ENCODE results near the gene SLC9A8.
"Not testable (repeated sequence)": the region's sequence is repeated elsewhere in the genome, so short reads cannot be mapped to it uniquely, and the experiment has no call there.

Gene SLC9A8

DNA sequence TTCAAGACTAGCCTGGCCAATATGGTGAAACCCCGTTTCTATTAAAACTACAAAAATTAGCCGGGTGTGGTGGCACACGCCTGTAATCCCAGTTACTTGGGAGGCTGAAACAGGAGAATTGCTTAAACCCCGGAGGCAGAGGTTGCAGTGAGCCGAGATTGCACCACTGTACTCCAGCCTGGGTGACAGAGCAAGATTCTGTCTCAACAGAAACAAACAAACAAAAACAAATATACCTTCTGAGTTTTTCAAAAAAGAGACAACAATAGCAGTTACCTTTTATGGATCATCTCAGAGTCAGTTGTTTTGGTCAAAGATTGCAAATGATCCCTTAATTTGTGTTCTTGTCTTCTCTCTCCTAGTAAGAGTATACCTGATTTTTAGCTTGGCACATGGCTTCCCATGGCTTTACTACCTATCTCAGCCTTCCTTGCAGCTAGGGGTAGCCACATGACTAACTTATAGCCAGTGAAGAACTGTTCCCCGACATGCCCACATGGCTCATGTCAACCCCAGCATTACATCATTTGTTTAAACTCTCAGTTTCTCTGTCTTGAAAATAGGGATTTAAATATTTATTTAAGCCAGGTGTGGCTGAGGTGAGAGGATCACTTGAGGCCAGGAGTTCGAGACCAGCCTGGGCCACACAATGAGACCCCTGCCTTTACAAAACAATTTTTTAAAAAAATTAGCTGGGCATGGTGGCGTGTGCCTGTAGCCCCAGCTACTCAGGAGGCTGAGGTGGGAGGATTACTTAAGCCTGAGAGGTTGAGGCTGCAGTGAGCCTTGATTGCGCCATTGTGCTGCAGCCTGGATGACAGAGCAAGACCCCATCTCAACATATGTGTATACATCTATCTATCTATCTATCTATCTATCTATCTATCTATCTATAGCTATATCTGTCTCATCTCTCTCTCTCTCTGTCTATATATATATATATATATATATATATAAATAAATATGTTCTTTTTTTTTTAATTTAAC, 25.0 kb upstream of the SLC9A8 start:
- no peak for DNase-seq

DNA sequence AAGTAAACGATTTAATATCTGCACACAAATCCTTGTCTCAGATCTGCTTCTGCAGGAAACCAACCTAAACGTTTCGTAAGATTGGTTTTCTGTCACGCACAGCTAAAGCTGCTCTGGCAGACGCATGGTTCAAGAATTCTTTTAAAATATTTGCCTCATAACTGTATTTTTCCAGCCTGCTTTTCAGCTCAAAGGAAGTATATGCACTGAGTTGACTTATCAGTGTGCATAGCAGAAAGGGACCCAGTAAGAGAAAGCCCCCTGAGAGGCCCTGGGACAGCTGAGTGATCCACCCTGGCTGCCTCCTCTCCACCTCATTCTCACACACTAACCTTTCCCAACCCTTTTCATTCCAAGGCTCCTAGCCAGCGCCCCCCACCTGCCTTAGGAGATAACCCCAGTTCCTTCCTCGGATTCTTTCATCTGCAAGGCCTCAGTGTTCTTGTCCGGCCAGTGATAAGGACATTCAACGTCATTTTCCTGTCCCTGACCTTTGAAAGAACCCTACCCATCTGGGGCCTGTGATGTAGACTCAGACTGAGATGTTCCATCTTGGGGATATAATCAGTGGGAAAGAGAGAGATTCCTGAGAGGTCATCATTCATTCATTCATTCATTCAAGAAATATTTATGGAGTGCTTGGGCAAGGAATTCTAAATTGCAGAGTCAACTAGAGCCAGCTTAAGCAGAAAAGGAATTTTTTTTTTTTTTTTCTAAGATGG, 22.4 kb upstream of the SLC9A8 start:
- DNase-seq: no peak

DNA sequence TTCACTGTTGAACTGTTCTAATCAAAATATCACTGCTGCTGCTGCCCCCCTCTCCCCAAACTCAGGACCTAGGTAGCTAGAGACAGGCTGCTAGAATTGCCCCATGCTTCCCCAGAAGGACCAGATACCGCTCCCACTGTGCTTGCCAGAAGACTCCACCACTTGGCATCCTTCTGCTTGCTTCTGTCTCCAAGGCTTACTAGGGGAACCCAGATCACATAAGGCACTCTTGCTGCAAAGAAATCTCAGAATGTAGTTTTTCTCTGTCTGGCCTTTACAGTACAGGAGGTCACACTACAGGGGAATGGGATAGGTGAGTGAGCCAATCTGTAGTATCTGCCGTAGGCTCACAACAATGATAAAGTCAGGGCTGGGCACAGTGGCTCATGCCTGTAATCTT, 21.5 kb upstream of the SLC9A8 start:
- DNase-seq: no peak

DNA sequence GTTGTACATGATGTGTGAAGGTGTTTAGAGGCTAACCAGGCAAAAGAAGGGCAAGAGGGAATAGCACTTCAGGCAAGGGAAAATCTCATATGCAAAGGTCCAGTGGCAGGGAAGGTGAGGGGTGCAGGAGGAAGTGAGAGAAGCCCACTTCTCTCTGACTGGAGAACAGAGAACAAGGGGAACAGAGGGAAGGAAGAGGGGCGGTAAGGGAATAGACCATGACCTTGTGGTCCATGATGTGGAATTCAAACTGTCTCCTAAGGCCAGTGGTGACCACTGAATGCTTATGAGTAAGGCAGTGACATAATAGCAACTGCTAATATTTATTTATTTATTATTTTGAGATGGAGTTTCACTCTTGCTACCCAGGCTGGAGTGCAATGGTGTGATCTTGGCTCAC, 20.6 kb upstream of the SLC9A8 start:
- no peak for DNase-seq

DNA sequence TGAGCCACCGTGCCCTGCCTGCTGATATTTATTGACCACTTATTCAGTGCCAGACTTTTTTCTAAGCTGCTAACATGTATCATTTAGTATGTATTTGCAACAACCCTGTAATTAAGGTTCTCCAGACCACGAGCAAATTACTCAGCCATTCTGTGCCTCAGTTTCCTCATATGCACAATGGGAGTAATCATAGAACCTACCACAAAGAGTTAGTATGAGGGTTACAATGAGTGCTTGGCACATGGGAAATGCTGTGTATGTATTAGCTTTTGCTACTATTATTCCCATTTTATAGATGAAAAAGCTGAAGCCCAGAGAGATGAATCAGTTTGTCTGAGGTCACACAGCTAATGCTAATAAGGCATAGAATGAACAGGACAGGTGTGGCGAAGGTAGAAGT, 20.0 kb upstream of the SLC9A8 start:
- no peak for DNase-seq

DNA sequence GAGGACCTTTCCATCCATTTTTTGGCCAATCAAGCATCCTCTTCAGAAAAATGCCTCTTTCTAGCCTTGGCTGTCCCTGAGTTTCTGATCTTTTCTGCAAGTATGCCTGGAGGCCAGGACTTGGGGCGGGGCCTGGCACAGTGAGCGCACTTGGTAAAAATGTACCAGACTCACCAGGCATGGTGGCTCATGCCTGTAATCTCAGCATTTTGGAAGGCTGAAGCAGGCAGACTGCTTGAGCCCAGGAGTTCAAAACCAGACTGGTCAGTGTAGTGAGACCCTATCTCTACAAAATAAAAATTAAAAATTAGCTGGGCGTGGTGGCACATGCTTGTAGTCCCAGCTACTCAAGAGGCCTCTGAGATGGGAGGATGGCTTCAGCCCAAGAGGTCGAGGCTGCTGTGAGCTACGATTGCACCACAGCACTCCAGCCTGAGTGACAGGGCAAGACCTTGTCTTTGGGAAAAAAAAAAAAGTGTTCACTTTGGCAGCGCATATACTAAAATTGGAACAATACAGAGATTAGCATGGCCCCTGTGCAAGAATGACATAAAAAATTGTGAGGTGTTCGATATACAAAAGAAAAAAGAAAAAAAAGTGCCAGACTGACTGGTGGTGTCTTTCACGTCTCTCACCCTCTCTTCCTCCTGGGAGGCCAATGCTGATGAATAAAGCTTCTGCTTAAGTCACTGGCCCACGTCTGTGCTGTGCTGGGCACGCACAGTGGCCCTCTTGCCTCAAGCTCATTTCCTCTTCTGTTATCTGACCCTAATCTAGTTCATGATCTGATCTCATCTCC, 18.1 kb upstream of the SLC9A8 start:
- no peak for DNase-seq

DNA sequence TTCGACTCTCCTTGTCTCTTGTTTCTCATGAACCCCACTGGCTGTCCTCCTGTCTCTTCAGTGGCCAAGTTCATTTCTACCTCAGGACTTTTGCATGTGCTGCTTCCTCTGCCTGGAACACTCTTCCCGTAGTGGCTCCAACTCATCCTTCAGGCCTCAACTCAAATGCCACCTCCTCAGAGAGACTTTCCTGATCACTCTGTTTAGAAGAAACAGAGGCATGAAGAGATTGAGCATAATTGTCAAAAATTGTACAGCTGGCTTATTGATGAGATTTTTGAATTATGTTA, 17.5 kb upstream of the SLC9A8 start:
- no peak for DNase-seq

DNA sequence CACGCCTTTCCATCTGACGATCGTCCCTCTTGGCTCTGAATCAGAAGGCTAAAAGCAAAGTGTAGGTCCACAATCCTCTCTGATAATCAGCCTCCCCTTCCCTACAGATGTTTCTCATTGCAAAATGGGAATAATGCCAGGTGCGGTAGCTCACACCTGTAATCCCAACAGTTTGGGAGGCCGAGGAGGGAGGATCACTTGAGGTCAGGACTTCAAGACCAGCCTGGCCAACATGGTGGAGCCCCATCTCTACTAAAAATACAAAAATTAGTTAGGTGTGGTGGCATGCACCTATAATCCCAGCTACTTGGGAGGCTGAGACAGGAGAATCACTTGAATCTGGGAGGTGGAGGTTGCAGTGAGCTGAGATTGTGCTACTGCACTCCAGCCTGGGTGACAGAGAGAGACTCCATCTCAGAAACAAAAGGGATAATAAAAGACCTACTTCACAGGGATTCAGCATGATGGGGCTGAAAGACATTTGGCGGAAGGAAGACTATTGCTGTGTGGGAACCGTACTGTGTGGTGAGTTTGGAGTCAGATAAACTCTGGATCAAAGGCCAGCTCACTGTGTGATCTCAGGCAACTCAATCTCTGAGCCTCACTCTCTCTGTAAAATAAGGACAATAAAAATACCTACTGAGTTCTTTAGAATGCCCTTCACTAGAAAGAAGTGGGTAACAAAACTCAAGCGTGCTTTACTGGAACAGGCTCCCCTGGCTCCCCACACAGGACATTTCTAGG, 15.9 kb upstream of the SLC9A8 start:
- DNase-seq: no peak

DNA sequence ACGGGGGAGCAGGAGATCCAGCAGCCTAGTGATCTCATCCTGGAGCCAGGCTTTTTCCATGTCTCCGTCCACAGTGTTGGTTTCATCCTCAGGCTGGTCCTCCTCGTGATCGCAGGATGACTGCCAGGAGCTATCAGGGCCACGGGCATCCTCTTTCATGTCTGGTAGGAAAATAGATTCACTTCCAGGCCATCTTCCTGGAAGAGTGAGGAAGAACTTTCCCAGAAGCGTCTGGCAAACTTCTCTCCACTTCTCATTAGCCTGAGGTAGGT, 15.3 kb upstream of the SLC9A8 start:
- no peak for DNase-seq

DNA sequence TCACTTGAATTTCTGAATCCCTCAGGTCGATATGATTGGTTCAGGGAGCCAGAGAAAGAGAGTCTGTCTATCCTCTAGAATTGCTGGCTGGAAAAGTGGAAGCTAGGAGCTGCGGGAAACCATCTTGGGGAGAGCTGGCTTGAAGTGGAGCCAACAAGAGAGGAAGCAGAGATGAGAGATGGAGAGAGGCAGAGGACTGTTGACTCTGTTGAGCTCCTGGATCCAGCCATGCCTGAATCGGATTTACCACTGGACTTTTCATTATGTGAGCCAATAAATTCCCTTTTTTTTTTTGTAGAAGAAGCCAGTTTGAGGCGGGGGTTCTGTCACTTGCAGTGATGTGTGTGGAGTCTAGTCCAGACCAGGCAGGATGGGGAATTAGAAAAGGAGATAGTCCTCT, 13.9 kb upstream of the SLC9A8 start:
- no peak for DNase-seq

DNA sequence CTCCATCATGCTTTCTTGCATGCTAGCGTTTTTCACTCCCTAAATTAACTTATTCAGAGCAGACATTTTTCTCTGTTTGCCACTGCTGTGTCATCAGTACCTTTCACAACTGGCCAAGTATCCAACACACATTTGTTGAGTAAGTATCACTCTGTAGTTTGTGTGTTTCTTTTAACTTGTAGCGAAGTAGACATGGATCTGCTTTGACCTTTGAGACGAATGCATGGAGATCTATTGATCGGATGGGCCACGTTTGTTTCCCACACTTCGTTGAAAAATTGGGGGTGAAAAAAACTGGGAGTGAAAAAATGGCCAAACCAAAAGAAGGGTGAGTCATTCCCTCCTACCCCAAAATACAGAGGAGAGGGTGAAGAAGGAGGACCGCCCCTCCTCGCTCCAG, 12.9 kb upstream of the SLC9A8 start:
- DNase-seq: no peak

DNA sequence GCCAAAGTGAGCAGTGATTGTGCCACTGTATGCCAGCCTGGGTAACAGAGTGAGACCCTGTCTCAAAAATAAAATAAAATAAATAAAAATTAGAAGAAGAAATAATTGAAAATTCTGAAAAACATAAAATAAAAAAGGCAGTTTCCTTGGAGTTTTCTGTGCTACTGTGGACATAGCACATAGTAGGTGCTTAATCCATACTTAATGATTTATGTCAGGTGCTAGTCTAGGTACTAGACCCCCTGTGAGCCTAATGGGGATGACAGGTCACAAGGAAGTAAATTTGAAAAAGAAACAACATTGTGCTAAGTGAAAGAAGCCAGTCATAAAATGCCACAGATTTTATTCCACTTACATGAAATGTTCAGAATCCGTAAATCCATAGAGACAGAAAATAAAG, 9.2 kb upstream of the SLC9A8 start:
- no peak for DNase-seq

DNA sequence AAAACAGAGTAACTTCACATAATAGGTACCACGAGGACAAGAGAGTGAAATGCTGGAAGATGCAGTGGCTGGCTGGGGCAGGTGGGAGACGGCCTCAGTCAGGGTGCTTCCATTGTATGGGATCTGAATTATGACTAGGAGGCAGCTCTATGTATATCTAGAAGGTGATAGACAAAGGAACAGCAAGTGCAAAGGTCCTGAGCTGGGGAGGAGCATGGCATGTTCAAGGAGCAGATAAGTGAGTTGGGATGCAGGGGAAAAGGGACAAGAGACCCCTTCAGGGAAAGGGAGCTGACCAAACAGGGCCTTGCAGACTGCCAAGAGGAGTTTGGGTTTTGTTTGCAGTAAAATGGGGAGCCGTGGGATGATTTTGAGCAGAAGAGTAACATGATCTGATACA, 8.3 kb upstream of the SLC9A8 start:
- no peak for DNase-seq

DNA sequence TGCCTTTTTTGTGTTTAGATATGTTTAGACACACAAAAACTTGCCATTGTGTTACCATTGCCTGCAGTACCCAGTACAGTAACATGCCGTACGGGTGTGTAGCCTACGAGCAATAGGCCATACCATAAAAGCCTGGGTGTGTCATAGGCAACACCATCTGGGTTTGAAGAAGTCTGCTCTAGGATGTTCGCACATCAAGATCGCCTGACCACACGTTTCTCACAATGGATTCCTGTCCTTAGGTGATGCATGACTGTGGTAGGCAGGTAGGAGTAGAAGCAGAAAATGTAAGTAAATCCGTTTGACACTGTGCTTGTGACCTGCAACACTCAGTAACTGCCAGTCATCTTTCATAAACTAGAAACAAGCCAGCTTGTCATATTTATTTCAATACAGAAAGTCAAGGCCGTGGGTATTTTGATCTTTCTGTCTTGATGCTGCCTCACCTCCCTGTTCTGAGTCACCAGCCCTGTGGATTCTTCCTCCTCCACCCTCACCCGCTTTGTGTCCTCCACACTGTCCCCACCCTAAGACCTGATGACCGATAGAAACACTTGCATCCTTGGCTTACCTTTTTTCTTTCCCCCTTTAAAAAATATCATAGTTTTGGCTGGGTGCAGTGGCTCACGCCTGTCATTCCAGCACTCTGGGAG, 7.3 kb upstream of the SLC9A8 start:
- not testable (repeated sequence) for DNase-seq

DNA sequence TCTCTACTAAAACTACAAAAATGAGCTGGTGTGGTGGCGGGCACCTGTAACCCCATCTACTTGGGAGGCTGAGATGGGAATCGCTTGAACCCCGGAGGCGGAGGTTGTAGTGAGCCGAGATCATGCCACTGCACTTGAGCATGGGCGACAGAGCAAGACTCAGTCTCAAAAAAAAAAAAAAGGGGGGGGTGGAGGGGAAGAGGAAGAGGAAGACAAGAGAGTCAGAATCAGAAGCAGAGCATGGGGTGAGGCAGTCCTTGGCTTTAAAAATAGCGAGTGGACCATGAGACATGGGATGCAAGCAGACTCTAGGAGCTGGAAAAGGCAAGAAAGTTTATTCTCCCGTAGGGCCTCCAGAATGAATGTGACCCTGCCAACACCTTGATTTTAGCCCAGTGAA, 3.9 kb upstream of the SLC9A8 start:
- no peak for DNase-seq

DNA sequence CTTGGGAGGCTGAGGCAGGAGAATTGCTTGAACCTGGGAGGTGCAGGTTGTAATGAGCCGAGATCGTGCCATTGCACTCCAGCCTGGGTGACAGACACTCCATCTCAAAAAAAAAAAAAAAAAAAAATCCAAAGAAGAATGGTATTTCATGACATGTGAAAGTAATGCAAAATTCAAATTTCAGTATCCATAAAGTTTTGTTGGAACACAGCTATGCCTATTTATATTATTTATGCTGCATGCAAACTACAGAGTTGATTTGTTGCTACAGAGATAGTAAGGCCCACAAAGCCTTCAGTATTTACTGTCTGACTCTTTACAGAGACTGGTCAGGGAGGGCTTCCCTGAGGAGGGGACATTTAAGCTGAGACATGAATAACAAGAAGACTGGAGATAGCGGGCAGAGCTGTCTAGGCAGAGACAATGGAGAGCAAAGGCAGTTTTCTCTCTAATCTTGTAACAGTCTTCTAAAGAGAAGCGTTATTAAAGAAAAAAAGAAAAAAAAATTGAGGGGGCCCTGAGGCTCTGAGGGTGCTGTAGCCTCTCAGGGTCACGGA, 2.7 kb upstream of the SLC9A8 start:
- no peak for DNase-seq

DNA sequence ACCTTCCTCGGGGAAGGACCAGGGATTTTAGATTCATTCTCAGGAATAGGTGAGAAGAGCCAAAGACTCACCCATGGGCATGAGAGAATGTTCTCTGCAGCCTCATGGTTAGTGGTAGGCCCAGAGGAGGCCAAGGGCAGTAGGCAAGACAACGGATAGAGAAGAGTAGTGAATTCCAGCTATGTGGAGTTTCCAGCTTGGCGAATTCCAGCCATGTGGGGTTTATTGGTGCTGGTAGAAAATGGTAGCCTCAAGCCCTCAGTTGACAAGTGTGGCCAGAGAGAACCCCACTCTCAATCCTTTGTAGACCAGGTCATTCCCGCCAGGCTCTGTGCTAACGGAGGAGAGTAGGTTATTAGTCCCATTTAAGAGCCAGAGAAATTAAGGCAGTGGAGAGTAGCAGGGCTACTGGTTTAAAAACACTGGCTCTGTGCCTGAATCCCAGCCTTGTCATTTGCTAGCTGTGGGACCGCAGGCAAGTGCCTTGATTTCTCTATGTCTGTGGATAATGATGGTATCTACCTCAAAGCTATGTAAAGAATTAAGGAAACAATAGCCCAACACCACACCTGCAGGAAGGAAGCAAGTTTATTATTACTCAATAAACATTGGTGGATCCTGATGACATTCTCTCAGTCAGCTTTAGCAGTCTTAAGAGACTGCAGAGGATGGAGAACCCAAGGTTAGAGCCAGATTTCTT, 2.0 kb upstream of the SLC9A8 start:
- no peak for DNase-seq

DNA sequence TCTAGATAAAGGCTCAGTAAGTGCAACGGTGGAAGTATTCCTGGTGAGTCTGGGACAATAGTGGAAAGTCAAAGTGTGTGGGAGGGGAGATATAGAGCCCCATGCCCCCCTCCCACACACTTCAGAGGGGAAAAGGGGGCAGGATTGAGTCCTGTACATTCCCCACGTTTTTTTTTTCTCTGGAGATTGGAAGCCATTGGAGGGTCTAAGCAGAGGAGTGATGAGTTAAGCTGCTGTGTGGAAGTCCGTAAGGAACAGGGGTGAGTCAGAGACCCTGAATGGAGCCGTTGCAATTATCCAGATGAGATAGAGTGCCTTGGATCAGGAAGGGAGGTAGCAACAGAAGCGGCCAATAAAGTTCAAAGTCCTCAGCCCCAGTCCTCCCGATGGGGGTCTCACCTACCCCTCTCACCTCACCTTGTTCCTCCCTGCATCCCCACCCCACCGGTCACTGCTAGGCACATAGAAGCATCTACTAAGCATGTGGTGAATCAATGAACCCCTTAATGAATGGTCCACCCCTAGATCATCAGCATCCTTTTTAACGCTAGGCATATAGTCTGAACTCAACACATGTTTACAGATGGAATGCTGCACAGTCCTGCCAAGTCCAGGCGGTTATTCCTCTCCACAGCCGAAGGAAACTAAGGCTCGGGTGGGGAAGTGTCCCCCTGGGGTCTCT, 662 bp upstream of the SLC9A8 start:
- no peak for DNase-seq

DNA sequence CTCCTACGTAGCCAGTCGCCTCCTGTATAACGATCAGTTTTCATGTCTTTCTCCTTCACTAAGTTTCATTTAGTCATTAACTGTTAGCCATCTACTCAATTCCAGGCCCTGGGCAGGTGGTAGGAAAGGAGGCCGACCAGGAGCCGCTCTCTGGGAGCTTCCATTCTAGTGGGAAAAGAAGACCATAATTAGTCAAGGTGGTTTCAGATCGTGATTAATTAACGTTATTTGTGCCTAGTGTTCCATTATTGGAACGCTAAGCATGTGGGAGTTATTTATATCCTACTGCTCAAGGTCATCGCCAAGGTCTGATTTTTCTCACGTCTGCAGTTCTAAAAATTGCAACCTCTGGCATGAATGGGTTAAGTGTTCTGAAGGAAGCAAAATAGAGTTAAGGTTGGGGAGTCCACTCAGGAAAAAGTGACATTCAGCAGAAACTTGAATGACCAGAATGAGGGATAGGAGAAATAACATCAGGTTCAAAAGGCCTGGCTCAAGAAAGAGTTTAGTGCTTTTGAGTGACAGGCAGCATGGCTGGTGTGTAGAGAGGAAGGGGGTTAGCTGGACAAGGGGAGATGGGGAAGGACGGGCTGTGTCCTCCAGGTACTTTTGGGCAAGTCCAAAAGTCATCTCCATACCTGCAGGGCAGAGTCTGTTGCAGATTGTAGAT, 812 bp downstream of the SLC9A8 start:
- DNase-seq: no peak

DNA sequence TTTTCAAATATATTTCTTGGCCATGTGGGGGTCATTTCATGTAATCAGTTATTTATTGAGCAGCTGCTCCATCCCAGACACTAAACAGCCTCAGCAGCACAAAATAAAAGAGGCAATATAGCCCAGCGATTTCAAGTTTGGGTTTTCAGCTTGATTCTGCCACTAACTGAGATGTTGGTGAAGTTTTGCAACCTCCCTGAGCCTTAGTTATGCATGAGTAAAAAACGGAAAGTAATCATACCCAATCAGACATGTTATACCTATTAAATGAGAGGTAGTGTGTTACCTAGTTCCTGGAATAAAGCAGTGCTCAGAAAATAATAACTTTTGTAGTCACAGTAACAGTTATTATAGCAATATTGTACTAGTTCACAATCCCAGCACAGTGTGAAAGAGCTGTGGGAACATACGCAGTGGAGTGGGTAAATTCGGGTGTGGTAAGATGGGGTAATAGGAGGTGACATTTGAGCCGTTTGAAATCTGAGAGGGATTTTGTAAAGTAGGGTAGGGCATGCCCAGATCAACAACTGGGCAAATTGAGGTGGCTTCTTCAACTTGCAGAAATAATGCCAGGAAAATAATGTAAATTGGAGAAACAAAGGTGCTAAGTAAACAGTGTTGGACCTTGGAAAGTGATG, 1.5 kb downstream of the SLC9A8 start:
- no peak for DNase-seq
